GM18520 (cell line): ENCODE measurements around the gene CEACAM6.
"Not testable (repeated sequence)": the region's sequence is repeated elsewhere in the genome, so short reads cannot be mapped to it uniquely, and the experiment has no call there.

ENCODE experiments used
- ATAC-seq: cut with Tn5 transposase; IDR thresholded peaks from one replicate; pipeline ENCODE4 v1.9.1; 2021; ENCODE audit not compliant: unreplicated experiment

The CEACAM6 gene

DNA sequence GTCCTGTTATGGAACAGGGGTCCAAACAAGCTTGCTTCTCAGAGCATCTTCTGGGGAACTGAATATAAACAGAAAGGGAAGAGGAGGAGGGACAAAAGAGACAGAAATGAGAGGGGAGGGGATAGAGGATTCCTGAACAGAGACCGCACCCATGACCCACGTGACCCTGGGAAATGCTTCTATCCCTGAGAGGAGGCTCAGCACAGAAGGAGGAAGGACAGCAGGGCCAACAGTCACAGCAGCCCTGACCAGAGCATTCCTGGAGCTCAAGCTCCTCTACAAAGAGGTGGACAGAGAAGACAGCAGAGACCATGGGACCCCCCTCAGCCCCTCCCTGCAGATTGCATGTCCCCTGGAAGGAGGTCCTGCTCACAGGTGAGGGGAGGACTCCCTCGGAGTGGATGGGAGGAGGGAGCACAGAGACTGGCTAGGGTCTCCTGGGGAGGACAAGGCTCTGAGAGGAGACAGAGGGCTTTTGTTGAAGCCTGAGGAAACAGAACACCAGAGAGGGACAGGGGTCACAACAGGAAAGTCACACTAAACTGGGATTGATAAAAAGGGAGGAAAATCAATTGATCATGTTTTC lies at the start of gene CEACAM6:
CEACAM6 (plus strand) TSS at position 203 of the 586 bp plus-strand sequence; CDS start at position 312, 109 bp downstream.
- no peak for ATAC-seq

DNA sequence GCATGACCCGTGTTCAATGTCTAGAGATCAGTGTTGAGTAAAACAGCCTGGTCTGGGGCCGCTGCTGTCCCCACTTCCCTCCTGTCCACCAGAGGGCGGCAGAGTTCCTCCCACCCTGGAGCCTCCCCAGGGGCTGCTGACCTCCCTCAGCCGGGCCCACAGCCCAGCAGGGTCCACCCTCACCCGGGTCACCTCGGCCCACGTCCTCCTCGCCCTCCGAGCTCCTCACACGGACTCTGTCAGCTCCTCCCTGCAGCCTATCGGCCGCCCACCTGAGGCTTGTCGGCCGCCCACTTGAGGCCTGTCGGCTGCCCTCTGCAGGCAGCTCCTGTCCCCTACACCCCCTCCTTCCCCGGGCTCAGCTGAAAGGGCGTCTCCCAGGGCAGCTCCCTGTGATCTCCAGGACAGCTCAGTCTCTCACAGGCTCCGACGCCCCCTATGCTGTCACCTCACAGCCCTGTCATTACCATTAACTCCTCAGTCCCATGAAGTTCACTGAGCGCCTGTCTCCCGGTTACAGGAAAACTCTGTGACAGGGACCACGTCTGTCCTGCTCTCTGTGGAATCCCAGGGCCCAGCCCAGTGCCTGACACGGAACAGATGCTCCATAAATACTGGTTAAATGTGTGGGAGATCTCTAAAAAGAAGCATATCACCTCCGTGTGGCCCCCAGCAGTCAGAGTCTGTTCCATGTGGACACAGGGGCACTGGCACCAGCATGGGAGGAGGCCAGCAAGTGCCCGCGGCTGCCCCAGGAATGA lies 48.4 kb upstream of the CEACAM6 start:
- ATAC-seq = no peak

DNA sequence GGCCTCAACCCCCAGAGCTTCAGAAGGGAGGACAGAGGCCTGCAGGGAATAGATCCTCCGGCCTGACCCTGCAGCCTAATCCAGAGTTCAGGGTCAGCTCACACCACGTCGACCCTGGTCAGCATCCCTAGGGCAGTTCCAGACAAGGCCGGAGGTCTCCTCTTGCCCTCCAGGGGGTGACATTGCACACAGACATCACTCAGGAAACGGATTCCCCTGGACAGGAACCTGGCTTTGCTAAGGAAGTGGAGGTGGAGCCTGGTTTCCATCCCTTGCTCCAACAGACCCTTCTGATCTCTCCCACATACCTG lies 47.9 kb upstream of the CEACAM6 start:
- ATAC-seq = no peak

DNA sequence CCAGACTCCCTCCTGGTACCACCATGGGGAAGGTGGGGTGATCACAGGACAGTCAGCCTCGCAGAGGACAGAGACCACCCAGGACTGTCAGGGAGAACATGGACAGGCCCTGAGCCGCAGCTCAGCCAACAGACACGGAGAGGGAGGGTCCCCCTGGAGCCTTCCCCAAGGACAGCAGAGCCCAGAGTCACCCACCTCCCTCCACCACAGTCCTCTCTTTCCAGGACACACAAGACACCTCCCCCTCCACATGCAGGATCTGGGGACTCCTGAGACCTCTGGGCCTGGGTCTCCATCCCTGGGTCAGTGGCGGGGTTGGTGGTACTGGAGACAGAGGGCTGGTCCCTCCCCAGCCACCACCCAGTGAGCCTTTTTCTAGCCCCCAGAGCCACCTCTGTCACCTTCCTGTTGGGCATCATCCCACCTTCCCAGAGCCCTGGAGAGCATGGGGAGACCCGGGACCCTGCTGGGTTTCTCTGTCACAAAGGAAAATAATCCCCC lies 47.4 kb upstream of the CEACAM6 start:
- no peak for ATAC-seq

DNA sequence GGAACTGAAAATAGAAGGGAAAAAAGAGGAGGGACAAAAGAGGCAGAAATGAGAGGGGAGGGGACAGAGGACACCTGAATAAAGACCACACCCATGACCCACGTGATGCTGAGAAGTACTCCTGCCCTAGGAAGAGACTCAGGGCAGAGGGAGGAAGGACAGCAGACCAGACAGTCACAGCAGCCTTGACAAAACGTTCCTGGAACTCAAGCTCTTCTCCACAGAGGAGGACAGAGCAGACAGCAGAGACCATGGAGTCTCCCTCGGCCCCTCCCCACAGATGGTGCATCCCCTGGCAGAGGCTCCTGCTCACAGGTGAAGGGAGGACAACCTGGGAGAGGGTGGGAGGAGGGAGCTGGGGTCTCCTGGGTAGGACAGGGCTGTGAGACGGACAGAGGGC lies 46.8 kb upstream of the CEACAM6 start, which contains the start of gene CEACAM5:
CEACAM5 (plus strand) TSS at position 146 of the 400 bp plus-strand sequence; CDS start at position 252, 106 bp downstream.
- no peak for ATAC-seq

DNA sequence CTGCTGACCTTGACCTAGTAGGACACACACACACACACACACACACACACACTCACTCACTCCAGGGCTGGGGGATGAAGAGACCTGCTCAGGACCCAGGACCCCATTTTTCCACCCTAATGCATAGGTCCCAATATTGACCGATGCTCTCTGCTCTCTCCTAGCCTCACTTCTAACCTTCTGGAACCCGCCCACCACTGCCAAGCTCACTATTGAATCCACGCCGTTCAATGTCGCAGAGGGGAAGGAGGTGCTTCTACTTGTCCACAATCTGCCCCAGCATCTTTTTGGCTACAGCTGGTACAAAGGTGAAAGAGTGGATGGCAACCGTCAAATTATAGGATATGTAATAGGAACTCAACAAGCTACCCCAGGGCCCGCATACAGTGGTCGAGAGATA lies 45.8 kb upstream of the CEACAM6 start:
- not testable (repeated sequence) for ATAC-seq

DNA sequence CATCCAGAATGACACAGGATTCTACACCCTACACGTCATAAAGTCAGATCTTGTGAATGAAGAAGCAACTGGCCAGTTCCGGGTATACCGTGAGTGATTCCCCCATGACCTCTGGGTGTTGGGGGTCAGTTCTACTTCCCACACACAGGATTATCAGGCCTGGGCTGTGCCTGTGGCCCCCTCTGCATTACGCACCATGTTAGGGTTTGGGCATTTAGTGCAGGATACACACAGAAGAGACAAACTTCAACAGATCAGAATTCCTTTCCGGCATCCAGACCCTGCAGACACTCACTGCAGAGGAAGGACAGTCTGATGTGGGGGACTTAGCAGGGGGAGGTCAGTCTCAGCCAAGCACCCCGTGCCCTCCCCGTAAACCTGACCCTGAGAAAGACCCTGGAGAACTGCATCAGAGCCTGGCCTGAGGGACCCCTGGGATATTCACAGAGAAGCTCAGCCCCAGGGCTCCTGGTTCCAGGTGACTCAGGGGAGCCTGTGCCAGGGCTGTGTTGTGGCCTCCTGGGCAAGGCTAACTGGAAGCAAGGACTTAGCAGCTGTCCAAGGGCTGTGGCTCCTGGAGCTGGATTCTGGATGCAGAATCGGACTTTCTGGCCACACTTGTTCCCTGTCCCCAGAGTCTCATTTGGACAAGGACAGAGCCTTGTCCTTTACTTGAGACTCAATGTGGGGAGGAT lies 45.2 kb upstream of the CEACAM6 start:
- ATAC-seq = no peak

DNA sequence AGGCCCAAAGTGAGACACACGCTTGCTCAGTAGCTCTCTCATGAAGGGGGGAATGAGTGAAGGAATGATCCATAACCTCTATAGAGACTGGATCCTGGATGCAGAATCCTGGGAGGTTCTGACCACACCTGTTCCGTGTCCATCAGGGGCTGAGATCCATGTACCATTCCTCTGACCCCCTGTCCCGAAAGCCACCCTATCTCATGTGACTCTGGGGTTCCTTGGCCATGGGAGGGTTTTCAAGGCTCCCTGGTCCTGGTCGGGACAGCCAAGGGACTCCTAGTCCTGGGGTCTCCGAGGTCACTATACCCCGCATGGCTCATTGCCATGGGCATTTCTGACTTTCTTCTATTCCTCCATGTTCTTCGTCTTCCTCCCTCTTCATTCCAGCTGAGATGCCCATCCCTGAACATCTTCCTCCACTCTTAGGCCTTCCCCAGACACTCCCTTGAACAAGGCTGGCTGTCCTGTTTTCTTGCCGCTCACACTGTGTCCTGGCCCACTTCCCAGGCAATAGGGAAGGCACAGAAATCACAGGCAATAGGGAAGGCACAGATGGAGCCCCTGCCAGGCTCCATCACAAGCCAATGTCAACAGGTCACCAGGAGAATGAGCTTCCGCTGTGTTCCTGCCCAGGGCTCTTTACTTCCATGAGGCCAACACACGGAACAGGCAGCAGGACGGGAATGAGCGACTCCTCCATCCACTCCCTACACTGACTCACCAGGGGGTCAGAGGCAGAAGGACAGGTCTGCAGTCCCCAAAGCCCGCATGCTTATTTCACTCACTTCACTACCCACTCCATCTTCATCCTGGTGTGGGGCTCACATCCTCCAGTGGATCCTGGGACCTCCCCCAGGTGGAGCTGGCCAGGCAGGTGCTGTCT lies 43.7 kb upstream of the CEACAM6 start:
- ATAC-seq = no peak

DNA sequence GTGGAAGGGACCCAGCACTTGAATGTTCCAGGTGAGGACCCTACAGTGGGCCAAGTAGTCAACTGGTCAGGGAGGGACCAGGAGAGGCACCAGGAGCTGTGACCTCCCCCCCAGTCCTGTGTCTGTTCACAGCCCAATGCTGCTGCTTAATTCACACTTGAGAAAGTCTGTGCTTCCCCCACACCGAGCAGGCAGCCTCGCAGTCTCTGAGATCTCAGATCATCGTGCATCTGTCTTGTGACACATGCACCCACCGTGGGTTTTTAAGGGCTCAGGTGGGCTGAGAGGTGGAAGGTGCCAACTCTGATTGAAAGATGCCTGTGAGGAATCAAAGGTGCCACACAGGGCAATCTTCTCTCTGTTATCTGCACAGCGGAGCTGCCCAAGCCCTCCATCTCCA lies 40.7 kb upstream of the CEACAM6 start:
- no peak for ATAC-seq

DNA sequence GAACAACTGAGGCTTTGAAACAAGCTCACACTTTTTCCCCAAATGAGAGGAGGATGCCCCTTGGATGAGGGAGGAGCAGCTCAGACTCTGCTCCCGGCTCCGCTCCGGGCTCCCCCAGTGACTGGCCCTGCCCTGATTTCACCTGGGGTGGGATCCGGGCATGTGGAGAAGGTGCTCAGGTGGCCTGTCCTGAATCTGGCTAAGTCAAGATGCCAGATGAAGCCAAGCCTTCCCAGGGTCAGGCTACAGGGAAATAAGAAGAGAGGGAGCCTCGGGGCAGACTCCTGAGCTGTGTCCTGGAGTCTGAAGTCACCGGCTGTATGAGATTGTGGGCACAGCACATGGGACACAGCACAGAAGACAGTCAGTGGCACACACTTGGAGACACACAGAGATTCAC lies 36.6 kb upstream of the CEACAM6 start:
- ATAC-seq = no peak

DNA sequence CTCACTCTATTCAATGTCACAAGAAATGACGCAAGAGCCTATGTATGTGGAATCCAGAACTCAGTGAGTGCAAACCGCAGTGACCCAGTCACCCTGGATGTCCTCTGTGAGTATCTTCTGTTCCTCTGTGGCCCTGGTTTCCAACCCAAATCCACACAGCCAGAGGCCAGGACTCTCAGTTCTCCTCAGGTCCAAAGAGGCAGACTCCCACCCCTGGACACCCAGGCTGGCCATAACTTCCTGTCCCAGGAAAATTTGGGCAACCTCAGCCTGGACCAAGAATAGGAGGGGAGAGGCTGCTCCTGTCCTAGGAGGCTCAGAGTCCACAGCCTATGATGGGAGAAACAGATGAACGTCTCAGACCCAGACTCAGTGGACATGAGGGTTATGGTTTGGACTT lies 35.2 kb upstream of the CEACAM6 start:
- ATAC-seq = no peak

DNA sequence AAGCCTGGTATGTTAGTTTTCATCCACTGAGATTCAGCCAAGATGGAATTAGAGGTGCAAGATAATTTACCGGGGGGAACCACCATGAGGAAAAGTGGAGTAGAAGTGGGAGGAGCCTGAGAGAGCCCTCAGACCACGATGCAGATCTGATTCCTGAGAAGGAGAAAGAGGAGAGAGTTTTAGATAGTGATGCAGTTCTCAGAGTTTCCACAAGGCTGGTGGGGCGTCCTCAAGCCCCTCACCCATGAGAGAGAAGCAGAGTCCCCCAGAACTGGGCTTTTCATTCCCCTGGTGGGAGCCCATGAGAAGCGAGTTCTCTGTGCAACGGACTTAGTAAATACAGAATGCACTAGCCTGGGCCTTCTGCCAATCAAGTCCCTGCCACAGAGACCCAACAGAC lies 28.8 kb upstream of the CEACAM6 start:
- no peak for ATAC-seq

DNA sequence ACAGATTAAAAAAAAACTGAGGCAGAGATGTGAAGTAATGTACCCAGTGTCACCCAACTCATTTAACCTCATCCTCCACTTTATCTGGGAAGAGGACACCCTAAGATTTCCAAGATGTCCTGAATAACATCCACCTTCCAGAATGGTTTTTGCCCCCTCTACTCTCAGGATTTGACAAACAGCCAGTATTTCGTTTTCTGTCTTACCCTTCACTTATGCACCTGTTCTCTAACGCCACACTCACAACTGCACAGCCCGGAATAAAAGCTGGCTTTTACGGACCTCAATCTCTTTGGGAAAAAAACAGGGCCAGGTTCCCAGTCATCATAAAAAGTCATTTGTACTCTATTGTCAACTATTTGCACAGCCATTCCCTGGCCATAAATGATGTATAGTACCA lies 21.2 kb upstream of the CEACAM6 start:
- ATAC-seq = no peak

DNA sequence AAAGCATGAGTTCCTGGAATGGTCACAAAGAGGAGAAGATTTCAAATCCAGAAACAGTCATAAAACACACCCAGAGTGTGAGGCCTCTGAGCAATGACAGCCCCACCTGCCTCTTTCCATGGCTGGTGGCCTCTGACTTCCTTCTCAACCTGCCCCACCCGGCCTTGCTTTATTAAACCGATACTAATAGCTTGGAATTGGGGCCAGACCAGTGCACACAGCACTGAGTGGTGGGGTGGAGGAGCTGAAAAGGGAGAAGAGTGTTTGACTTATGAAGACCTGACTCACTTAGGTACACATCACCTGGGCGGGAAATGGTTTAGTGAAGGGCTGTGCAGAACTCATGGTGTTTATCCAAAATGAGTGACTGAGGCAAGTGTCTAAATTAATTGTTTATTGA lies 20.7 kb upstream of the CEACAM6 start:
- ATAC-seq = no peak

DNA sequence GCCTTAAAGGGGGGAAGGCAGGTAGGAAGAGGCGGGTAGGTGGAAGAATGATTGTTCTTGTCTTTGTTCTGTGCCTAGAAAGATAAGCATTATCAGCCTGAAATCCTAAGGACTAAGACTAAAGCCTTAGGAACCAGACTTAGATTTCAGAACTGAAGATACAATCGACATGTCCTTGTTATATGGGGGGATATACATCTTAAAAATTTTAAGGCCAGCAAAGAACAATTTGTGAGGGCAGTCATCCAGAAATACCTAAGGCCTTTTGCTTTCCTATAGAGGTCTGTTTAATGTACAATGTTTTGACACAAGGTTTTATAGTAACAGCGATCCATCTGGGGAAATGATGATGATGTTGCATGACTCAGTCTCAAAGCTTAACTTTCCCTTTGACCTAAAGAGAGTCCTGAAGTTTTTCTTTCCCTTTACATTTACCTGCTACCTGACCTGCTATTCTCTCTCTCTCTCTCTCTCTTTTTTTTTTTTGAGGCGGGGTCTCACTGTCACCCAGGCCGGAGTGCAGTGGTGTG lies 20.2 kb upstream of the CEACAM6 start:
- no peak for ATAC-seq

DNA sequence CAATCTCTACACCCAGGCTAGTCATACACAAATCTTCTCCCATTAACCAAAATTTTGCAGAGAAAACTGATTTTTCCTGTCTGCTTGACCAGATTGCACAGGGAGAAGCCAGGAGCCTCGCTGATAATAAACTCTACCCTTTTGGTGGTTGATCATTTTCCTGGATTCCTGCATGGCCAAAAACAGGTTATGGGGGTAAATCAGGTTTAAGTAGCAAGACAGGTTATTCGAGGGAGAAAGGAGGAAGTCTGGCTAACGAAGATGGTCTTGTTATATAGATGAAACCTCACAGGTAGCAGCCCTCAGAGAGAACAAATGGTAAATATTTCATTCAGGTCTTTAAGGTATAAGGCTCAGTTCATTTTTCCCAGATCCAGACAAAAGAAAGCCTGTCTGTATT lies 16.0 kb upstream of the CEACAM6 start:
- ATAC-seq = no peak

DNA sequence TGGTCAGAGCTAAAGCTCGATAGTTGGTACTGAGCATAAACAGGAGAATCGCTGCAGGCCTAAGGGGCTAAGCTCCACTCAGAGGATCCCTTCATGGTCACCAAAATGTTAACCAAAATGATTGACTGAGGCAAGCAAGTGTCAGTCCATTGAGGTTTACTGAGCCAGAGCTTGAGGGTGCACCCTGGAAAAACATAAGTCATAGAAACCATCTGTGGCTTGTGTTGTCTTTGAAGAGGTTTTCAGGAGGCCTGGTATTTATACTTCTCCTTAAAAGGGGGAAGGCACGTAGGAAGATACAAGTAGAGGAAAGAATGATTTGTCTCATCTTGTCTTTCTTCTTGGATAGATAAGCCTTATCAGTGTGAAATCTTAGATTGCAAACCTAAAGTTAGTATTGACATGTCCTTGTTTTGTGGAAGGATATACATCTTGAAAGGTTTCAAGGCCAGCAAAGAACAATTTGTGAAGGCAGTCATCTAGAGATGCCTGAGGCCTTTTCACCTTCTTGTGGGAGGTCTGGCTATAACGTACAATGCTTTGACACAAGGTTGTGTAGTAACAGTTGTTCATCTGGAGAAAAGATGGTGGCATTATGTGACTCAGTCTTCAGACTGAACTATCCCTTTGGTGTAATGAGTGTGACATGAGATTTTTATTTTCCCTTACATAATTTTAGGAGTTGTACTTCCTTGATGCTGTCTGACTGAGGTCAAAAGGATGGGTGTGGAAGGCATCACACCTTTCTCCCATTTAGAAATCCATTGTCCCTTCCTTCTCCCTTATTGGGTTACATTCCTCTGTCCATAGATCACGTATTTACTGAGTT lies 14.7 kb upstream of the CEACAM6 start:
- no peak for ATAC-seq

DNA sequence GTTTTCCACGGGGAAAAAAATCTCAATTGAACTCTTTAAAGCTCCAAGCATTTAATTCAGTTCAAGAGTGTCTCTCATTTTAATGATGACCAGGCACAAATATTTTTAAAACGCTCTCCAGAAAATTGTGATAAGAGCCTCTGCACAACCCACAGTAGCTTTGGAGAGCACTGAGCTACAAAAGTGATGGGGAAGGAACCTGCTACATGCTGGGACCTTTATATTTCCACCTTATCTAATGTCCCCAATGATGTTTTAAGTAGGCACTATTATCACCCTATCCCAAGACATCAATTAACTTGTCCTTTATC lies 14.1 kb upstream of the CEACAM6 start:
- ATAC-seq = no peak

DNA sequence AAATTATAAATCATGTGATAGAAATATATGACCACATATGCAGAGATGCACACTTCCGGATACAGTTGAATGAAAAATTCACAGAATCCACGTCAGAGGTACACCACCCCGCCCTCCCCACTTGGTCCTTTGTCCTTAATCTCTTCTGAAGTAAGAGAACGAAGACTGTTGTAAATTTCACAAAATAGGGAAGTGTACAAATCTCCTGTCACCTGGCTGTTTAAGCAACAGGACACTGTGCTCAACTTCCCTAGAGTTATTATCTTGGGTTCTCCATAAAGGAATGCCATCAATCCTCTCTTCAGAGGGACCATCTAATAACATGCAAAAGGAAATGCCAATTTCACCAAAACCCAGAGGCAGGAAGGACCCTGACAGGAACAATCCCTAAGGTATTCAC lies 10.5 kb upstream of the CEACAM6 start:
- ATAC-seq = no peak

DNA sequence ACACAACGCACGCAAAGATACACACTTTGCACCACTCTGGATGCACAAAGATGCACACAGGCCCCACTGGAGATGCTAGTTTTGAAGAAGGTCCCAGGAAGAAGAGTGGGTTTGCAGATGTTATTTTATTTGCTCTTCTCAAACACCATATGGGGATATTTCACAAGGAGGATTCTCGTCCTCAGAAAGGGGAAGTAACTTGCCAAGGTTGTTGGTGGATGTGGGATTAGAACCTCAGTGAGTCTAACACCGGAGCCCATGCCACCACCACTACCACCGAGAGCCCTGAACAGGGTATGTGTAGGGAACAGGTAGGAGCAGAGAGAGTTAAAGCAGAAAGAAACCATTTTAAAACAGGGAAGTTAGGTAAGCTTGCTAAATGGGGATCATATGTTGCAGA lies 9.6 kb upstream of the CEACAM6 start:
- ATAC-seq = no peak
